ENCODE results near the gene TACR1.

The TACR1 gene

DNA sequence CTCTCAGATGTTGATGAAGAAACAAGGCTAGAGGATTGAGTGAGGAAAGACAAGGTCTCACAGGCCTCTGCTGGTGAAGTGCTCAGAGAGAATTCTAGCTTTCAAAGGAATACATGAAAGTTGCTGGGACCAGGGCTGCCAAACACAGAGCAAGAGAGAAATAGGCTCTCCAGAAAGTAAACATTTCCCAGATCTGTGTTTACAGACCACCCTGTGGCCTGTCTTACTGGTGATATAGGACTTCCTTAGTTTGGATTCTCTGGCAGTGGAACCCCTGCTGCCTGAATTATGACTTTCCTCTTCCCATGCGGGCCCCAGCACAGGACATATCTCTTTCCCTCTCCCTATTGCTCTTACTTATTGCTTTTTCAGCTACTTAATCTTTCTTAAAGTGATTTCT is 64.5 kb downstream of the TACR1 start:
- Histone ChIP-seq H2AFZ (no peak overlapping the region), H3K27ac (no peak overlapping the region), H3K36me3 (ENCODE audit: control insufficient read depth, insufficient read depth, low read length) (no peaks in the 10 kb centered on the region), H3K79me2 (no peaks in the 10 kb centered on the region), H3K4me1 (no peaks in the 10 kb centered on the region), H3K9me3 (ENCODE audit: control insufficient read depth, low read length) (no peaks in the 10 kb centered on the region), H3K4me3 (ENCODE audit: low read depth, low read length) (no peak overlapping the region), H3K4me2 (ENCODE audit: low read length) (no peak overlapping the region), H3K27me3 (ENCODE audit: control insufficient read depth, insufficient read depth, low read length) (no peaks in the 10 kb centered on the region), H3K9ac (no peak overlapping the region)
- TF ChIP-seq, protein P1, sequence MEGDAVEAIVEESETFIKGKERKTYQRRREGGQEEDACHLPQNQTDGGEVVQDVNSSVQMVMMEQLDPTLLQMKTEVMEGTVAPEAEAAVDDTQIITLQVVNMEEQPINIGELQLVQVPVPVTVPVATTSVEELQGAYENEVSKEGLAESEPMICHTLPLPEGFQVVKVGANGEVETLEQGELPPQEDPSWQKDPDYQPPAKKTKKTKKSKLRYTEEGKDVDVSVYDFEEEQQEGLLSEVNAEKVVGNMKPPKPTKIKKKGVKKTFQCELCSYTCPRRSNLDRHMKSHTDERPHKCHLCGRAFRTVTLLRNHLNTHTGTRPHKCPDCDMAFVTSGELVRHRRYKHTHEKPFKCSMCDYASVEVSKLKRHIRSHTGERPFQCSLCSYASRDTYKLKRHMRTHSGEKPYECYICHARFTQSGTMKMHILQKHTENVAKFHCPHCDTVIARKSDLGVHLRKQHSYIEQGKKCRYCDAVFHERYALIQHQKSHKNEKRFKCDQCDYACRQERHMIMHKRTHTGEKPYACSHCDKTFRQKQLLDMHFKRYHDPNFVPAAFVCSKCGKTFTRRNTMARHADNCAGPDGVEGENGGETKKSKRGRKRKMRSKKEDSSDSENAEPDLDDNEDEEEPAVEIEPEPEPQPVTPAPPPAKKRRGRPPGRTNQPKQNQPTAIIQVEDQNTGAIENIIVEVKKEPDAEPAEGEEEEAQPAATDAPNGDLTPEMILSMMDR (IDR thresholded peaks at IDR 0.05) = no peak

DNA sequence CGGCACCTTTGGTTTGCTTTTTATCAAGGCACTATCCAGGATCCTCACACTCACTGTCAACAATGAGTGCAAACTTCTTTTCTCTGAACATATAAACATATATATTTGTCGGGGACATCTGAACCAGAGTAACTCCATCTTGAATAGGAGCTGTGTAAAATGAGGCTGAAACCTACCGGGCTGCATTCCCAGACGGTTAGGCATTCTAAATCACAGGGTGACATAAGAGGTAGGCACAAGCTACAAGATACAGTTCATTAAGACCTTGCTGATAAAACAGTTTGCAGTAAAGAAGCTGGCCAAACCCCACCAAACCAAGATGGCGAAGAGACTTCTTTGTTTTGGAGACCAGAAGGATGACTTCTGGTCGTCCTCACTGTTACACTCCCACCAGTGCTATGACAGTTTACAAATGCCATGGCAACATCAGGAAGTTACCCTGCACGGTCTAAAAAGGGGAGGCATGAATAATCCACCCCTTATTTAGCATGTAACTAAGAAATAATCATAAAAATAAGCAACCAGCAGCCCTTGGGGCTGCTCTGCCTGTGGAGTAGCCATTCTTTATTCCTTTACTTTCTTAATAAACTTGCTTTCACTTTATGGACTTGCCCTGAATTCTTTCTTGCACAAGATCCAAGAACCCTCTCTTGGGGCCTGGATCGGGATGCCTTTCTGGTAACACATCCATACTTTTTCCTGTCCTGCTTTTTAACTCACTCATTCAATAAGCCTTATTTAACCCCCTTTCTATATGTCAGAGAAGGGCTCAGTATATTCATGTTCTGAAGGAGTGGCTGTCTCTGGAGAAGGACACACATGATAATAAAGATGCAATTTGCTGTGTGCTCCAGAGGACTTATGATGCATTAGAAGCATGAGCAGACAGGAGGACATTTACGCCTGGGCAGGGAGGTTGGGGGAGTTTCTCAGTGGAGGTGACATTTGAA is 65.4 kb downstream of the TACR1 start:
- H2AFZ ChIP-seq = no peak overlapping the region
- TF ChIP-seq, protein P1 (IDR thresholded peaks at IDR 0.05) = no peak
- H3K4me3 ChIP-seq (ENCODE audit: low read depth, low read length) = no peak overlapping the region
- no peak overlapping the region for H3K9ac ChIP-seq
- H3K27me3 ChIP-seq (ENCODE audit: control insufficient read depth, insufficient read depth, low read length) = no peaks in the 10 kb centered on the region
- H3K36me3 ChIP-seq (ENCODE audit: control insufficient read depth, insufficient read depth, low read length) = no peaks in the 10 kb centered on the region
- H3K79me2 ChIP-seq = no peaks in the 10 kb centered on the region
- no peak overlapping the region for H3K4me2 ChIP-seq (ENCODE audit: low read length)
- H3K27ac ChIP-seq = no peak overlapping the region
- H3K9me3 ChIP-seq (ENCODE audit: control insufficient read depth, low read length) = no peaks in the 10 kb centered on the region
- no peaks in the 10 kb centered on the region for H3K4me1 ChIP-seq

DNA sequence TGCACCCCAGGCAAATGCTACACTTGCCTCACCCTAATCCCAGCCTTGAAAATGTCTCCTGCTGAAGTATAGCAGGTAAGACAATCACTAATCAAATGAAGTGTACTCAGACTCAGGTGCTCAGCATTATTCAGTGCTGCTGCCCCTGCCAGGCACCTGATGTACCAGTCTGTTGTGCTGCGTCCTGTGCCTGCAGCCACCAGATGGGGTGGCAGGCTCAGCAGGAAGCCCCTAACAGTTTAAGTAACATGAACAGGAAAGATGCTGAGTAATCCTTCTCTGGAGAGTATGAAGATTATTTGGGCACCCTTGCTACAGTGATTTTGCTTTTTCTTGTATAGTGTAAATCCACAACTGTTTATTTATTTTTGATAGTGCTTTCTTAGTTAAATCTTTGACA is 69.1 kb downstream of the TACR1 start:
- Histone ChIP-seq H3K4me2 (ENCODE audit: low read length) (no peak overlapping the region), H3K36me3 (ENCODE audit: control insufficient read depth, insufficient read depth, low read length) (no peaks in the 10 kb centered on the region), H2AFZ (no peak overlapping the region), H3K79me2 (no peaks in the 10 kb centered on the region), H3K9ac (no peak overlapping the region), H3K9me3 (ENCODE audit: control insufficient read depth, low read length) (no peaks in the 10 kb centered on the region), H3K27me3 (ENCODE audit: control insufficient read depth, insufficient read depth, low read length) (no peaks in the 10 kb centered on the region), H3K4me3 (ENCODE audit: low read depth, low read length) (no peak overlapping the region), H3K27ac (no peak overlapping the region), H3K4me1 (no peaks in the 10 kb centered on the region)
- TF ChIP-seq, protein P1 (IDR thresholded peaks at IDR 0.05) = no peak

DNA sequence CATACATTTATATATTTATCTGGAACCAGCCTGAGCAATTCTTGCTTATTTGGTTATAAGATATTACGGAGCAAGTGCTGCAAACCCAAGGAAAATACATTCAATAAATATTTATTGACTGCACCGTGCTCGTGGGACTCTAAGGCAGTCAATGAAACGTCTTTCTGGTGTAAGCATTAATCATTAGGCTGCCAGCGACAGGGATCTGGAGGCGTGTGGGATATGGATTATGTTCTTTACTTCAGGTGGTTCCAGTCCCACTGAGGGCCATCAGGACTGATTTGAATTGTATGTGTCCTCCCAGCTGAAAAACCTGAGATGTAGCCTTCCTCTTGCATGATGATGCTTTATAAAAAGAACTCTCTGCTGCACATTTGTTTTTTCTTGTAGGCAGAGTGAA is 75.4 kb downstream of the TACR1 start:
- TF ChIP-seq, protein P1 (IDR thresholded peaks at IDR 0.05) = no peak

More for the DNA sequence above, 75.4 kb downstream of the TACR1 start:
- Histone ChIP-seq H3K9me3 (ENCODE audit: control insufficient read depth, low read length) (no peaks in the 10 kb centered on the region), H3K79me2 (no peaks in the 10 kb centered on the region), H3K27ac (no peak overlapping the region), H3K4me2 (ENCODE audit: low read length) (no peak overlapping the region), H3K9ac (no peak overlapping the region), H3K27me3 (ENCODE audit: control insufficient read depth, insufficient read depth, low read length) (no peaks in the 10 kb centered on the region), H3K36me3 (ENCODE audit: control insufficient read depth, insufficient read depth, low read length) (no peaks in the 10 kb centered on the region), H2AFZ (no peak overlapping the region), H3K4me1 (no peaks in the 10 kb centered on the region), H3K4me3 (ENCODE audit: low read depth, low read length) (no peak overlapping the region)

Data from parathyroid adenoma (tissue), 2 donors.